IMR-90 (cell line): ENCODE data around the gene ITGAE. TPM values are rescaled to one million over a fixed set of nuclear protein-coding genes. Genes with fewer than 3 reads are reported as not detected.

Source experiments
- ATAC-seq: fragments of 200-7000 bp; cut with Tn5 transposase; 2 replicates; pipeline ENCODE4 v1.9.1; 2020; ENCODE audit warnings: low read depth, mild to moderate bottlenecking, moderate library complexity
- BruUV-seq: library from RNA; stranded (reverse); fragments of 400-500 nt; replicated peaks from 2 replicates; lab custom pipeline; 2021; lab: Mats Ljungman, UMichigan
- CTCF ChIA-PET: fragments of 300-600 bp; formaldehyde crosslinking; extraction: SDS; loops from one replicate; lab custom pipeline; 2021; ENCODE audit warnings: antibody characterized with exemption; lab: Yijun Ruan, JAX
- POLR2A ChIA-PET: fragments of 300-600 bp; sonication (Branson Sonifier 250); formaldehyde crosslinking; loops from one replicate; lab custom pipeline; 2022; ENCODE audit warnings: antibody characterized with exemption; ENCODE audit not compliant: unreplicated experiment; lab: Charles Lee
- DNase-seq: peaks from one replicate; pipeline ENCODE4 v3.0.0; 2013
- H2AFZ ChIP-seq: replicated peaks from 2 replicates; pipeline ENCODE3; 2013; ENCODE audit warnings: low read length, mild to moderate bottlenecking; ENCODE audit not compliant: poor library complexity
- H2AK5ac ChIP-seq: 2 replicates; pipeline ENCODE4 v1.6.1; 2013; ENCODE audit warnings: low read depth, low read length, inconsistent platforms
- H2AK9ac ChIP-seq: replicated peaks from 2 replicates; pipeline ENCODE3; 2013; ENCODE audit warnings: mild to moderate bottlenecking, low read depth, low read length, moderate library complexity; ENCODE audit not compliant: poor library complexity
- H2BK120ac ChIP-seq: 2 replicates; pipeline ENCODE4 v1.6.1; 2013; ENCODE audit warnings: low read depth, low read length, inconsistent platforms
- H2BK15ac ChIP-seq: 3 replicates; pipeline ENCODE4 v1.6.1; 2013; ENCODE audit warnings: low read depth, low read length, inconsistent platforms
- H2BK20ac ChIP-seq: 2 replicates; pipeline ENCODE4 v1.6.1; 2013; ENCODE audit warnings: low read depth, mild to moderate bottlenecking, inconsistent platforms, low read length, moderate library complexity
- H2BK5ac ChIP-seq: 2 replicates; pipeline ENCODE4 v1.6.1; 2013; ENCODE audit warnings: mild to moderate bottlenecking, low read depth, low read length, inconsistent platforms; ENCODE audit not compliant: poor library complexity, severe bottlenecking
- H3K14ac ChIP-seq: replicated peaks from 2 replicates; pipeline ENCODE4 v1.6.1; 2013; ENCODE audit warnings: low read depth, low read length, inconsistent platforms
- H3K18ac ChIP-seq: 2 replicates; pipeline ENCODE4 v1.6.1; 2013; ENCODE audit warnings: low read depth, low read length, control low read depth
- H3K23ac ChIP-seq: 2 replicates; pipeline ENCODE4 v1.6.1; 2013; ENCODE audit warnings: low read depth, low read length, inconsistent platforms
- H3K27ac ChIP-seq: 2 replicates; pipeline ENCODE4 v1.5.1; 2013; ENCODE audit warnings: mild to moderate bottlenecking, control low read depth, low read length; ENCODE audit not compliant: insufficient read depth
- H3K27me3 ChIP-seq: 2 replicates; pipeline ENCODE4 v1.6.1; 2013; ENCODE audit warnings: low read length; ENCODE audit not compliant: control insufficient read depth, insufficient read depth
- H3K36me3 ChIP-seq: 2 replicates; pipeline ENCODE4 v1.6.1; 2013; ENCODE audit warnings: low read length, mixed read lengths; ENCODE audit not compliant: control insufficient read depth, insufficient read depth
- H3K4ac ChIP-seq: 2 replicates; pipeline ENCODE4 v1.6.1; 2013; ENCODE audit warnings: low read depth, low read length, inconsistent platforms
- H3K4me1 ChIP-seq: 2 replicates; pipeline ENCODE4 v1.6.1; 2013; ENCODE audit warnings: low read length, mixed read lengths; ENCODE audit not compliant: control insufficient read depth, insufficient read depth
- H3K4me2 ChIP-seq: 2 replicates; pipeline ENCODE4 v1.6.1; 2013; ENCODE audit warnings: low read depth, mild to moderate bottlenecking, control low read depth, low read length, moderate library complexity
- H3K4me3 ChIP-seq: 2 replicates; pipeline ENCODE4 v1.5.1; 2013; ENCODE audit warnings: low read depth, mild to moderate bottlenecking, control low read depth, low read length, moderate library complexity; ENCODE audit not compliant: insufficient read depth
- H3K56ac ChIP-seq: 2 replicates; pipeline ENCODE4 v1.6.1; 2013; ENCODE audit warnings: low read length, inconsistent platforms; ENCODE audit not compliant: insufficient read depth; ENCODE audit errors: extremely low read depth
- H3K79me1 ChIP-seq, 2 experiments: 2 replicates each; pipeline ENCODE4 v1.6.1; 2013; ENCODE audit warnings: low read length in 2 of 2, inconsistent platforms in 1 of 2, low read depth in 1 of 2
- H3K9ac ChIP-seq: 2 replicates; pipeline ENCODE4 v1.6.1; 2013; ENCODE audit warnings: low read depth, low read length, control low read depth
- H3K9me1 ChIP-seq: 2 replicates; pipeline ENCODE4 v1.6.1; 2013; ENCODE audit warnings: low read length, inconsistent platforms; ENCODE audit not compliant: insufficient read depth
- H3K9me3 ChIP-seq: 2 replicates; pipeline ENCODE4 v1.6.1; 2013; ENCODE audit warnings: low read length; ENCODE audit not compliant: control insufficient read depth, insufficient read depth
- H4K20me1 ChIP-seq: 2 replicates; pipeline ENCODE4 v1.6.1; 2013; ENCODE audit warnings: low read length, inconsistent platforms; ENCODE audit not compliant: insufficient read depth
- H4K5ac ChIP-seq: 2 replicates; pipeline ENCODE4 v1.6.1; 2013; ENCODE audit warnings: mild to moderate bottlenecking, low read depth, low read length, control low read depth
- H4K8ac ChIP-seq, 2 experiments: 2 replicates each; pipeline ENCODE4 v1.6.1; 2013; ENCODE audit warnings: low read depth in 2 of 2, low read length in 2 of 2, control low read depth in 1 of 2, inconsistent platforms in 1 of 2
- H4K91ac ChIP-seq: 2 replicates; pipeline ENCODE4 v1.6.1; 2013; ENCODE audit warnings: low read depth, low read length, inconsistent platforms; ENCODE audit not compliant: insufficient read depth
- BHLHE40 ChIP-seq: fragments of 150-350 bp; IDR thresholded peaks from 2 replicates; pipeline ENCODE4 v1.6.1; 2016; ENCODE audit warnings: mild to moderate bottlenecking, low read depth, low read length
- CEBPB ChIP-seq: IDR thresholded peaks from 2 replicates; pipeline ENCODE4 v1.6.1; 2012; ENCODE audit warnings: low read depth, low read length, improper control_type of control experiment
- CHD1 ChIP-seq: IDR thresholded peaks from 2 replicates; pipeline ENCODE4 v1.6.1; 2012; ENCODE audit warnings: low read depth, low read length, improper control_type of control experiment
- ELK1 ChIP-seq: fragments of 150-350 bp; IDR thresholded peaks from 2 replicates; pipeline ENCODE4 v1.6.1; 2016; ENCODE audit warnings: low read depth, mild to moderate bottlenecking, low read length, moderate library complexity, borderline replicate concordance
- FOS ChIP-seq: fragments of 150-350 bp; IDR thresholded peaks from 2 replicates; pipeline ENCODE4 v1.6.1; 2016; ENCODE audit warnings: low read depth, low read length
- MAZ ChIP-seq: IDR thresholded peaks from 2 replicates; pipeline ENCODE4 v1.6.1; 2012; ENCODE audit warnings: low read depth, mild to moderate bottlenecking, low read length, improper control_type of control experiment, moderate library complexity, borderline replicate concordance
- POLR2A ChIP-seq: IDR thresholded peaks from 2 replicates; pipeline ENCODE4 v1.6.1; 2012; ENCODE audit warnings: mild to moderate bottlenecking, low read depth, low read length
- RAD21 ChIP-seq: IDR thresholded peaks from 2 replicates; pipeline ENCODE4 v1.6.1; 2012; ENCODE audit warnings: low read length, improper control_type of control experiment
- RCOR1 ChIP-seq: IDR thresholded peaks from 2 replicates; pipeline ENCODE4 v1.6.1; 2012; ENCODE audit warnings: mild to moderate bottlenecking, low read length, improper control_type of control experiment; ENCODE audit not compliant: insufficient replicate concordance
- SMC3 ChIP-seq: fragments of 150-350 bp; IDR thresholded peaks from 2 replicates; pipeline ENCODE4 v1.6.1; 2016; ENCODE audit warnings: low read depth, mild to moderate bottlenecking, antibody characterized with exemption, low read length, moderate library complexity
- USF2 ChIP-seq: fragments of 150-350 bp; IDR thresholded peaks from 2 replicates; pipeline ENCODE4 v1.6.1; 2017; ENCODE audit warnings: mild to moderate bottlenecking, antibody characterized with exemption, low read length, low read depth
- WGBS, 2 experiments: methylation state at CpG; one replicate each; pipeline versions ENCODE4 v1.1.5 to v1.1.7; 2013; ENCODE audit warnings: missing lambda C conversion rate in 2 of 2; ENCODE audit not compliant: insufficient read length in 1 of 2; ENCODE audit errors: extremely low coverage in 2 of 2; 5-methylcytosine and 5-hydroxymethylcytosine counted together
- dilution Hi-C: fragments of 300-500 bp; cut with HindIII; formaldehyde crosslinking; loops from one replicate; pipeline ENCODE4 v1.14.3; 2018; ENCODE audit warnings: low sequenced_read_pairs; ENCODE audit not compliant: unreplicated experiment
- in situ Hi-C: fragments of 300-500 bp; cut with MboI; formaldehyde crosslinking; loops from 3 replicates; pipeline ENCODE4 v1.14.3; 2019; ENCODE audit warnings: low sequenced_read_pairs, inconsistent platforms, mixed read lengths
- intact Hi-C: fragments of 100-400 bp; cut with micrococcal nuclease; formaldehyde crosslinking; loops from 2 replicates; pipeline ENCODE4 v1.10.0; 2022
- polyA plus RNA-seq, 3 experiments: library from polyadenylated mRNA; depleted of rRNA; stranded (reverse); fragments of >200 nt; gene quantifications; 2 replicates each; pipeline ENCODE4 v1.2.3, GENCODE V29; 2012; ENCODE audit warnings: low replicate concordance in 1 of 3
- total RNA-seq: library from RNA; depleted of rRNA; stranded (reverse); fragments of >200 nt; gene quantifications from 2 replicates; pipeline ENCODE4 v1.2.3, GENCODE V29; 2012

Gene ITGAE
- total and polyA plus RNA-seq, 2 of the 4 experiments (the other 2 are of a cell fraction) = 54.1 to 60.8 TPM

- Histone ChIP-seq H3K4me2 (no peak overlapping the region), H3K27ac (no peak overlapping the region), H3K14ac (no peak overlapping the region), H2BK120ac (no peak overlapping the region), H3K4me3 (no peak overlapping the region), H3K18ac (no peak overlapping the region), H3K79me1 (no peaks in the 10 kb centered on the region), H4K20me1 (no peaks in the 10 kb centered on the region), H3K56ac (no peak overlapping the region), H3K9me1 (no peaks in the 10 kb centered on the region), H3K4me1 (peaks cover 4% of the 10 kb centered on the region; the same call in 1 of the 2 replicates), H3K9ac (no peak overlapping the region), H2AFZ (no peak overlapping the region), H2AK9ac (no peak overlapping the region), H3K23ac (no peak overlapping the region), H4K5ac (no peak overlapping the region), H2BK20ac (no peak overlapping the region), H2AK5ac (no peak overlapping the region; the same call in 1 of the 2 replicates), H4K91ac (no peak overlapping the region), H2BK15ac (no peak overlapping the region), H4K8ac (no peak overlapping the region), H2BK5ac (no peak overlapping the region), H3K36me3 (no peaks in the 10 kb centered on the region), H3K27me3 (peaks cover 17% of the 10 kb centered on the region), H3K9me3 (peaks cover 12% of the 10 kb centered on the region), H3K4ac (no peak overlapping the region)
- dilution Hi-C loops = no loop called here
- ATAC-seq = no peak
- TF ChIP-seq MAZ (no peak), BHLHE40 (no peak), POLR2A (no peak), USF2 (no peak), RAD21 (no peak), ELK1 (no peak), CHD1 (no peak), RCOR1 (no peak), SMC3 (no peak), FOS (no peak), CEBPB (no peak)
- in situ Hi-C loops = no loop called here
- ChIA-PET CTCF (no interaction called here), POLR2A (no interaction called here)
- no peak for DNase-seq
- BruUV-seq = no TSS peak
- WGBS, 2 experiments = 69% methylated on average over 5 of the region's 9 CpGs; no CpG with 5 or more reads in 1 of the 2 experiments
- intact Hi-C loops = no loop called here
Observed at GRCh38 chr17:3693829-3694231, 107.2 kb downstream of the ITGAE start.
